ENCODE measurements around the gene ATG9A.

Gene ATG9A

DNA sequence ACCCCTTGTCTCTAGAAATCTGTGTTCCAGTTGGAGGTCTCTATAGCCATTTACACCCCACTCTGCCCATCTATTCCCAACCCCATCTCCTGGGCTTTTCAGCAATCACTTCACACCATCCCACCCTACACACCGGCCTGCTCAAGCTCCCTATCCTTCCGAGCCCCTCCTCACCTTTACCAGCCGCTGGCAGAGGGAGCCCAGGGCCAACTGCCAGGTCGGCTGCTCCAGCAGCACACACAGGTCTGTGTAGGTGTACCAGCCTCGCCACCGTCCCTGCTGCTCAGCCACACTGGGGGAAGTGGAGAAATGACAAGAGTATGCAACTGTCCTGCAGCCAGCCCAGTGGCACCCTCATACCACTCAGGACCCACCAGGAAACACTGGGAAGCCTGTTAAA lies 56.3 kb downstream of the ATG9A start:
- no peaks in the 10 kb centered on the region for H3K27me3 ChIP-seq
- H3K4me1 ChIP-seq, result peaks cover 0 to 31% (median 23%) of the 10 kb centered on the region in 4 donors
- no peak overlapping the region for H3K27ac ChIP-seq
- H3K4me3 ChIP-seq, result no peak overlapping the region
- no peak for DNase-seq
- intact Hi-C loops (cut with DNase I; ENCODE audit: low total_unique reads), result loop anchor here (10.0 kb wide), 1 partner anchor 212 kb away; the partner anchor contains the start of gene DNPEP
- TF ChIP-seq, protein P1, sequence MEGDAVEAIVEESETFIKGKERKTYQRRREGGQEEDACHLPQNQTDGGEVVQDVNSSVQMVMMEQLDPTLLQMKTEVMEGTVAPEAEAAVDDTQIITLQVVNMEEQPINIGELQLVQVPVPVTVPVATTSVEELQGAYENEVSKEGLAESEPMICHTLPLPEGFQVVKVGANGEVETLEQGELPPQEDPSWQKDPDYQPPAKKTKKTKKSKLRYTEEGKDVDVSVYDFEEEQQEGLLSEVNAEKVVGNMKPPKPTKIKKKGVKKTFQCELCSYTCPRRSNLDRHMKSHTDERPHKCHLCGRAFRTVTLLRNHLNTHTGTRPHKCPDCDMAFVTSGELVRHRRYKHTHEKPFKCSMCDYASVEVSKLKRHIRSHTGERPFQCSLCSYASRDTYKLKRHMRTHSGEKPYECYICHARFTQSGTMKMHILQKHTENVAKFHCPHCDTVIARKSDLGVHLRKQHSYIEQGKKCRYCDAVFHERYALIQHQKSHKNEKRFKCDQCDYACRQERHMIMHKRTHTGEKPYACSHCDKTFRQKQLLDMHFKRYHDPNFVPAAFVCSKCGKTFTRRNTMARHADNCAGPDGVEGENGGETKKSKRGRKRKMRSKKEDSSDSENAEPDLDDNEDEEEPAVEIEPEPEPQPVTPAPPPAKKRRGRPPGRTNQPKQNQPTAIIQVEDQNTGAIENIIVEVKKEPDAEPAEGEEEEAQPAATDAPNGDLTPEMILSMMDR (IDR thresholded peaks at IDR 0.05), result no peak
- peaks cover 25 to 40% (median 37%) of the 10 kb centered on the region in 3 donors for H3K36me3 ChIP-seq
- H3K9me3 ChIP-seq, result no peaks in the 10 kb centered on the region

- peaks cover 0 to 31% (median 23%) of the 10 kb centered on the region in 4 donors for H3K4me1 ChIP-seq
- intact Hi-C loops (cut with DNase I; ENCODE audit: low total_unique reads), result loop anchor here (10.0 kb wide), 1 partner anchor 212 kb away; the partner anchor contains the start of gene DNPEP
- peak overlapping the region; percentile 65 for H3K27ac ChIP-seq
- TF ChIP-seq, protein P1 (IDR thresholded peaks at IDR 0.05), result no peak
- H3K27me3 ChIP-seq, result no peaks in the 10 kb centered on the region
- no peak for DNase-seq
- no peaks in the 10 kb centered on the region for H3K9me3 ChIP-seq
- H3K4me3 ChIP-seq, result no peak overlapping the region
- peaks cover 25 to 40% (median 37%) of the 10 kb centered on the region in 3 donors for H3K36me3 ChIP-seq
These were observed 56.9 kb downstream of the ATG9A start for GRCh38 chr2:219172231-219173154.

- TF ChIP-seq, protein P1 (IDR thresholded peaks at IDR 0.05), result peak; percentile 70 to 74
- Histone ChIP-seq H3K27me3 (no peaks in the 10 kb centered on the region), H3K9me3 (no peaks in the 10 kb centered on the region), H3K36me3 (peaks cover 25 to 40% (median 37%) of the 10 kb centered on the region in 3 donors), H3K27ac (peak overlapping the region; percentile 65), H3K4me1 (peaks cover 0 to 31% (median 23%) of the 10 kb centered on the region in 4 donors), H3K4me3 (no peak overlapping the region)
- intact Hi-C loops (cut with DNase I; ENCODE audit: low total_unique reads), result loop anchor here (10.0 kb wide), 1 partner anchor 214 kb away; the partner anchor contains the start of gene DNPEP
- DNase-seq, result peak; percentile 89 to 90
These were observed 58.2 kb downstream of the ATG9A start for GRCh38 chr2:219171231-219171651.

DNA sequence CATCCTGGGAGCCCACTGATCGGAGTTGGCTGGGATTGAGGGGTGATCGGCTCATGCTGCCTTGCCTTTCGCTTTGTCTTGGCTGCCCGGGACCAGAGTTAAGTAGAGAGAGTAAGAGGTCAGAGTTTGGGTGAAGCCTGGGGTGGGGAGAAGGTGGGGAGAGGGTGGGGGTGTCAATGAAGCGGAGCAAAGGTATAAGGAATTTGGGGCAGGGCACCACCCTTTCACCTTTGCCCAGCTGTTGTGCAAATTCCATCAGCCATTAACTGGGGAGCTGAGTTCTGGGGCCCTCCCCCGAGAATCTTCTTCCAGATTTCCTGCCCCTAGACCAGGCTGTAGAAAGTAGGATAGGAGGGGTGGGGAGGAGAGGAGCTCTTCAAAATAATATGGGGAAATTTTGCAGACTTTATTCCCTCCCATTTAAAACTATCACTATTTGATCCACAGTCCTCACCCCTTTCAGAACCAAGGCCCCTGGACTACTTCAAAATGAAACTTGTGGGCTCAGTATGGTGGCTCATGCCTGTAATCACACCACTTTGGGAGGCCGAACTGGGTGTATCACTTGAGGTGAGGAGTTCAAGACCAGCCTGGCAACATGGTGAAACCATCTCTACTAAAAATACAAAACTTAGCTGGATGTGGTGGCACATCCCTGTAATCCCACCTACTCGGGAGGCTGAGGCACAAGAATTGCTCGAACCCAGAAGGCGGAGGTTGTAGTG lies 59.3 kb downstream of the ATG9A start, which contains the start of gene SLC23A3:
SLC23A3 (minus strand) TSS at position 100 of the 725 bp plus-strand sequence; CDS start at position 55, 45 bp downstream.
- peaks cover 0 to 22% (median 15%) of the 10 kb centered on the region in 4 donors for H3K4me1 ChIP-seq
- TF ChIP-seq, protein P1 (IDR thresholded peaks at IDR 0.05), result no peak
- no peak within 1 kb of the TSS for H3K4me3 ChIP-seq
- DNase-seq, result no peak
- no peaks in the 10 kb centered on the region for H3K9me3 ChIP-seq
- H3K27me3 ChIP-seq, result no peaks in the 10 kb centered on the region
- H3K27ac ChIP-seq, result peak within 1 kb of the TSS; percentile 65
- peaks cover 24 to 36% (median 34%) of the 10 kb centered on the region in 3 donors for H3K36me3 ChIP-seq
- intact Hi-C loops (cut with DNase I; ENCODE audit: low total_unique reads), result loop anchor here (10.0 kb wide), 1 partner anchor 215 kb away; the partner anchor contains the start of gene DNPEP
